ENCODE data around the gene THRAP3.

- TF ChIP-seq CTCF (IDR thresholded peaks at IDR 0.05; ENCODE audit: borderline replicate concordance, extremely low read depth, low read length, poor library complexity, severe bottlenecking) = no peak
- TF ChIP-seq EZH2 (IDR thresholded peaks at IDR 0.05; ENCODE audit: borderline replicate concordance, low read depth, low read length, severe bottlenecking) = no peak
These were observed 52.4 kb downstream of the THRAP3 start for GRCh38 chr1:36276688-36277087.
